Left renal cortex interstitium (tissue), 4 donors: Measurements from ENCODE around the gene NRXN3. TPM values are rescaled to one million over a fixed set of nuclear protein-coding genes. Genes with fewer than 3 reads are reported as not detected.
"Not testable (repeated sequence)": the region's sequence is repeated elsewhere in the genome, so short reads cannot be mapped to it uniquely, and the experiment has no call there.

Experiments used
- DNase-seq, 4 donors: peaks; one replicate each; pipeline ENCODE4 v3.0.0-alpha.2; 2013; ENCODE audit warnings: low read depth in 4 of 4, low spot score in 2 of 4, missing footprints in 1 of 4
- polyA plus RNA-seq, 4 donors: library from polyadenylated mRNA; unstranded; fragments of 120-200 nt; gene quantifications; one replicate each; pipeline ENCODE4 v1.2.1, GENCODE V29; 2013; ENCODE audit not compliant: insufficient read length in 4 of 4

NRXN3 gene
- polyA plus RNA-seq, 4 donors: 5.4 to 8.4 (median 6.3) TPM

GRCh38 chr14:78455896-78456435 lies 285.8 kb downstream of the NRXN3 start:
- no peak for DNase-seq

GRCh38 chr14:78469947-78470346 lies 299.8 kb downstream of the NRXN3 start:
- no peak for DNase-seq

- no peak for DNase-seq
Observed at GRCh38 chr14:78479127-78479780, 309.1 kb downstream of the NRXN3 start.

GRCh38 chr14:78484028-78484427 lies 313.9 kb downstream of the NRXN3 start:
- no peak for DNase-seq

- DNase-seq: no peak
Observed at GRCh38 chr14:78486081-78486480, 315.9 kb downstream of the NRXN3 start.

DNA sequence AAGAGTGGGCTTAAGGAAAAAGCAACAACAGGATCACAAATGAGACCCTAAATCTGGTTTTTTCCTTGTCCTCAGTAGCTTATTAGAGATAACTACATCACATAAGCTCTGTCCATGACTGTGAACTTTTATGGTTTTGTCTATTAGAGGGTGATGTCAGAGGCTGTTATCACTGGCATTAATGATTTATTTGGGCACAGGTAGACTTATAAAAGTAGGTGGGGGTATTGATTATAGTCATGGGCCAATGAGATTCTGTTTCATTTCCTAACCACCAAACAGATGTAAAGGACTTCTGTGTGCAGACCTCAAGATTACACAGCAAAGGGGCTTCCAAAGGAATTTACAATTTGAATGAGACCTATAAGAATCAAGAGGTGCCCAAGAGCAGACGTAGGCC lies 316.4 kb downstream of the NRXN3 start:
- DNase-seq: no peak

DNA sequence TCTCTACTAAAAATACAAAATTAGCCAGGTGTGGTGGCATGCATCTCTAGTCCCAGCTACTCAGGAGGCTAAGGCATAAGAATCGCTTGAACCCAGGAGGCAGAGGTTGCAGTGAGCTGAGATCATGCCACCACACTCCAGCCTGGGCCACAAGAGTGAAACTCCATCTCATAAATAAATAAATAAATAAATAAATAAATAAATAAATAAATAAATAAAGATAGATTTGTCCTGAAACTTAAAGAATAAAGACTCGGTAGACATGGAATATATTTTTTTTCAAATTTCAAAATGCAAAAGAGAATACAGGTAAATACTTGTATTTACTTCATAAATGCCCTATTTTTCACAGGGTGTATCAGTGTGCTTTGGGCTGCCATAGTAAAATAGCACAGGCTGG lies 317.4 kb downstream of the NRXN3 start:
- not testable (repeated sequence) for DNase-seq

DNA sequence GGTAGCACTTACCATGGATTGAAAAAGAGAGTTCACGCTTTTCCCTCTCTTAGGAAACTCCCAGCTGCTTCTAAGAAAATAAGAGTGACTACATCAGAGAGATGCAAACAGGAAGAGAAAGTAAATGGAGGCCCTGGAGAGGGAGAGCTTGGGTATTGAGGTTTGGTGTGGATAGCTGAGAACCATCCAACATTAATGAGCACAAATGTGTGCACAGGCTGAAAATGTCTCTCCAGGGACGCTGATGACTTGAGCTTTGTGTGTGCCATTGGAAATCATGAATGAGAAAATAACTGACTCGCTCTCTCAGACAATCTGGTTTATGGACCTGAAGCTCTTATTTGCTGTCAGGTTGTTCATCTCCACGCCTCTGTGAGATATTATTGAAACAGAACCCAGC lies 318.8 kb downstream of the NRXN3 start:
- DNase-seq: no peak

DNA sequence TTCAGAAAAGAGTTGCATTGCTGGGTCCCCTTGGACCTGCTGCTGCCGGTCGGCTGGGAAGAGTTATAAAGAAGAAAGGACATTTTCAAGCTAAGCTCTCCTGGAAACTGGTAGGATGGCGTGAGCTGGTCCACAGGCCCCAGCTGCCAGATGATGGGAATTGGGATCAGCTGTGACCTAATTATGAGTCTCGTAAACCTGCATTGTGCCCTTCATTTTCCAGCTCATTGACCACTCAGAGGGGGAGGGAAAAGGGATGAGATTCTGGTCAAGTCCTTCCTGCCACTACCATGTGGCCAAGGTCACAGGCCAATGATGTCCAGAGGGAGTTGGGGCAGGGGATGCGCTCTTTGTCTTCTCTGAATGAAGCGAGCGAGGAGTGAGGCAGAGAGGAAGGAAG lies 320.9 kb downstream of the NRXN3 start:
- no peak for DNase-seq

- no peak for DNase-seq
Observed at GRCh38 chr14:78498062-78498595, 328.0 kb downstream of the NRXN3 start.

DNA sequence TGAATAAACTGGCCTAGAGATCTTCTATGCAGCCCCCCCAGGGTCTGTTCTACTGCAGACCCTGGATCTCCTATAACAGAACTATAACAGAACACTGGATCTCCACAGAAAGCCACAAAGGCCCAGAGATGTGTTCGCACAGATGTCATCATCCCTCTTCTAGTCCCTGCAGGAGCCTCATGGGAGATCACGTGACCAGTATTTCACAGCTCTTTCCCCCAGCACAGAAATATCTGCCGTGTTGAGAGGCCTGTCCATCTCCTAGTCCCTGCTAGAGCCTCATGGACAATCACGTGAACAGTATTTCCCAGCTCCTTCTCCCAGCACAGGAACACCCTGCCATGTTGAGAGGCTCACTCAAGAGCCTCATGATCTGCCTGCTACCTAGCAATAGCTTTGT lies 331.7 kb downstream of the NRXN3 start:
- DNase-seq: no peak

GRCh38 chr14:78508023-78508422 lies 337.9 kb downstream of the NRXN3 start:
- DNase-seq: no peak

DNA sequence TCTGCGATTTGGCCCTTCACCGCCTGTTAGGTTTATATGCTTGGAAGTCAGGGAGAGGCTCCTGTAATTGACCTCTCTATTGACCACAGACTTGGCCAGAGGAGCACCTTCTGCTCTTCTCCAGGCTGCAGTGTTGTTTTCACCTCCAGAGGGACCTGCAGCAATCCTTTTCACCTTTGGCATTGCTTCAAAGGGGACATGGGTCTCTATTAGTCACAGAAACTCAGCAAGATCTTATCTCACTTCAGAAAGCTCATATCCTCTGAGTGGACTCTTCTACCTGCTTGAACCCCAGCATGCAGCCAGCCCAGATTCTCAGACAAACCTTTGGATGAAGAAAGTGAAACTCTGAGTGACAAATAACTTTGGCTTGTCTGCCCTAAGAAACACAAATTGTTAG lies 339.3 kb downstream of the NRXN3 start:
- no peak for DNase-seq

DNA sequence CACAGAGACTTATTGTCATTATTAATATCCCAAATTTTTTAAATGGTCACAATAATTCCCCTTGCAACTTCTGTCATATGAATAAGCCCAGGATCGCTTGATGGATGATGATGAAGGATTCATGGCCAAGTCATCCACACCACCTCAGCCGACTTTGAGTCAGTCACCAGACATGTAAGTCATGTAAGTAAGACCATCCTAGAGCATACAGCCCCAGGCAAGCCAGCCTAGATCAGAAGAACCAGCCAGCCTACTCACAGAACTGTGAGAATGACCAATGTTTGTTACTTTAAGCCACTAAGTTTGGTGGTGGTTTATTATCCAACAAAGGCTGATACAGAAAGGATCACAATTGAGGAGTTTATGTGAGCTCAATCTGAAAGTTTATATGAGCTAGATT lies 341.8 kb downstream of the NRXN3 start:
- no peak for DNase-seq

DNA sequence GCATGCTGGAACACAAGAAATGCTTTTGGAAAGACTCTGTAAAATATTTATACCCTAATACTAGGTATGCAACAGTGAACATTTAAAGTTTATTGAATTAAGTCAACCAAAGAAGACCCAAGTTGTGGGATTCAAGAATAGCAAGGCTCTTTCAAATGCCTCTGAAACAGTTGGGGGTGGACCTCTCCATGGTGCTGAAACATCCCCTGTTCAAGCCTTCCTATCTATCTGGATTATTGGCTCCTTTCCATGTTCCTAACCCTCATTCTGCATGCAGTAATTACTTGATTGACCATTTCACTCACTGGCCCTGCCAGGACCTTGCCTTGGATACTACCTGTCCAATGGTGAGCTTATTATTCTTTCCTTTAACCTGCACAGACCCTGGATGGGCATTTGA lies 349.7 kb downstream of the NRXN3 start:
- peak; percentile 7 to 62 (median 28) for DNase-seq

GRCh38 chr14:78524196-78524595 lies 354.0 kb downstream of the NRXN3 start:
- no peak for DNase-seq

DNA sequence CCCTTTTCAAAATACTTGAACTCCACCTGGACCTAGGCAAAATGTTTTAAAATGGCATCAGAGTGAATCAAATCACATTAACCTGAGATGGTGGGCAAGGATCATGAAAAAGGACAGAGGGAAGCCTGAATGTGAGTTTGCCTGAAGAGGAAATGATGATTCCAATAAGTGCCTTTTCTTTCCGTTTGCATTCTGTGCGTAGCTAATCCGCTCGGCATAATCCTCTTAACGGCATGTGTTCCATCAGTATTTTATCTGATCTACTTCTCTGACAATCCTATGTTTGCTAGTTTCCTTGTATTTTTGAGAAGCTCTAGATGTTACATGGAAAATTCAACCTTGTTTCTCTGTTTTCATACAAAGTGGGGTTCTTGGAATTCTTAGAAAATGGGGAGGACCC lies 354.6 kb downstream of the NRXN3 start:
- DNase-seq: no peak

DNA sequence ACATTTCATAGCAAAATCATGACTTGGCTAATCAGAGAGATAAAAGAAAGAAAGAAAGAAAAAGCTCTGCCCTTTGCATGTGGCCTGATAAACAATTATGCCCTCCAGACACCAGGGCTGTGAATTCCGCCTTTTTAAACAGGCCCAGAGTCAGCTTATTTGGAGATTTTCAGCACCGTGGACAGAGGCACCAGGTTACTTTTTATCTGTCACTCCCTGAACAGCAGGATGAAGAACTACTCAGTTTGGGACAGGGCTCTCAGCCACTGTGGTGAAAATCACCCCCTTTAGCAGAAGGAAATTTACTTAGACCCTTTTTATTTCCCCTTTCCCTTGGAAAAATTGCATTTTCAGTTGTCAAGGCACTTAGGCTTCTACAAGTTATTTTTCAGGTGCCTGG lies 359.9 kb downstream of the NRXN3 start:
- peak; percentile 11 to 40 (median 38) for DNase-seq

GRCh38 chr14:78534141-78534540 lies 364.0 kb downstream of the NRXN3 start:
- no peak for DNase-seq

GRCh38 chr14:78535041-78535440 lies 364.9 kb downstream of the NRXN3 start:
- no peak for DNase-seq

DNA sequence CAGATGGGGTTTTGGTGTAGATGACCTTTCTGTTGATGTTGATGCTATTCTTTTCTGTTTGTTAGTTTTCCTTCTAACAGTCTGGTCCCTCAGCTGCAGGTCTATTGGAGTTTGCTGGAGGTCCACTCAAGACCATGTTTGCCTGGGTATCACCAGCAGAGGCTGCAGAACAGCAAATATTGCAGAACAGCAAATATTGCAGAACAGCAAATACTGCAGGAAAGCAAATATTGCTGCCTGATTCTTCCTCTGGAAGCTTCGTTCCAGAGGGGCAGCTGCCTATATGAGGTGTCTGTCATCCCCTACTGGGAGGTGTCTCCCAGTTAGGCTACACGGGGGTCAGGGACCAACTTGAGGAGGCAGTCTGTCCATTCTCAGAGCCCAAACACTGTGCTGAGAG lies 371.6 kb downstream of the NRXN3 start:
- not testable (repeated sequence) for DNase-seq

DNA sequence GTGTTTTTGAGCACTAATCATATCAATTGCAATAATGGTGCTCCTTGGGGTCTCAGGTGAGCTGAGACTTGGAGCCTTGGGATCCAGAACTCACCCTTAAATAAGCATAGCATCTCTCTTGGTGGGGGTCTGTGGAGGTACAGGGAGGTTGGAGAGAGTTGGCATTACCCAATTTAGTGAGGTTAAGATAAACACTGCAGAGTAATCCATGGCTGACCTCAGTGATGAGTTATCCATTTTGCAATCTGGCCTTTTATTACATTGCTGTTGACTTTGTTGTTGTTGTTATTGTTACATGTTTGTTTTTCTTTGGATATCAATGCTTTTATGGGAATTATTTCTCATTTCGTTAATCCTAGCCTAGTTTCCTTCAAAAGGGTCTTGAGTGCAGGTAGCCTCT lies 373.3 kb downstream of the NRXN3 start:
- DNase-seq: no peak

GRCh38 chr14:78561074-78561473 lies 390.9 kb downstream of the NRXN3 start:
- DNase-seq: no peak
